Activated CD4-positive, alpha-beta T cell treated with anti-CD3 and anti-CD28 coated beads, Interleukin-2, Interleukin-6, amounts not matched to agents 100 ng/mL and 50 ng/mL, durations not matched to agents 16 hours and 8 hours (primary cell): ENCODE results near the gene IGFBPL1.
"Not testable (repeated sequence)": the region's sequence is repeated elsewhere in the genome, so short reads cannot be mapped to it uniquely, and the experiment has no call there.

Source experiments
- DNase-seq: peaks from one replicate; pipeline ENCODE4 v3.0.0-alpha.2; 2020

Gene IGFBPL1

DNA sequence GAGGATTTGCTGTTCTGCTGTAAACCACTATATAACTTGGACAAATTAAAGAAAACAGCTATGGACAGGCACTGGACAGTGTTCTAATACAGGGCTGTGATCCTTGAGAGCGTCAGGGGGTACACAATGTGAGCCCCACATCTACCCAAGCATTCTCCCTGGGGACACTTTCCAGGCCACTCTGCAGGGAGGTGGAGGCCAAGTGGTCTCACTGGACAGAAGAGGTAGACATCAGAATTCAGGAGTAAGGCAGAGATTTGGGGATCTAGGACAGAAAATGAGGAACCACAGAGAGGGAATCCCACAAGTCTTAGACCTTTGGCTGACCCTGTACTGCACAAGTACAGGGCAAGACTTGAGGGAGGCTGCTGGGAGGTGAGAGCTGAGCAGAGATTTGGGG is 3.8 kb upstream of the IGFBPL1 start:
- no peak for DNase-seq

DNA sequence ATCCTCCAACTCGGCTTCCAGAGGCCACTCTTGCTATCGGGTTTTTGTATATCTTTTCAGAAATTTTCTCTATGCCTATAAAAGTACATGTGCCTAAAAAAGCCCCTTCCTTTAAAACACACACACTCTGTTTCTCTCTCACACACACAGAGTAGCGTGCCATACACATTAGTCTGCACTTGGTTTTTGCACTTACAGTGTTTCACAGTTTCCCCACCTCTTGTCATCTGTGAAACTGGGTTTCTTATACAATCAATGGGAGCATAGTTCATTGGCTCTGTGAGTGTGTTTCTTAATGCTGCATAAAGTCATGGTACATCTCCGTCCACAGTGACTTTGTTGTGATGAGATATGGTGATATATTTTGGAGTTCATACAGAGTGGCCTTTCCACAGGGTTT is 664 bp upstream of the IGFBPL1 start:
- DNase-seq = no peak

DNA sequence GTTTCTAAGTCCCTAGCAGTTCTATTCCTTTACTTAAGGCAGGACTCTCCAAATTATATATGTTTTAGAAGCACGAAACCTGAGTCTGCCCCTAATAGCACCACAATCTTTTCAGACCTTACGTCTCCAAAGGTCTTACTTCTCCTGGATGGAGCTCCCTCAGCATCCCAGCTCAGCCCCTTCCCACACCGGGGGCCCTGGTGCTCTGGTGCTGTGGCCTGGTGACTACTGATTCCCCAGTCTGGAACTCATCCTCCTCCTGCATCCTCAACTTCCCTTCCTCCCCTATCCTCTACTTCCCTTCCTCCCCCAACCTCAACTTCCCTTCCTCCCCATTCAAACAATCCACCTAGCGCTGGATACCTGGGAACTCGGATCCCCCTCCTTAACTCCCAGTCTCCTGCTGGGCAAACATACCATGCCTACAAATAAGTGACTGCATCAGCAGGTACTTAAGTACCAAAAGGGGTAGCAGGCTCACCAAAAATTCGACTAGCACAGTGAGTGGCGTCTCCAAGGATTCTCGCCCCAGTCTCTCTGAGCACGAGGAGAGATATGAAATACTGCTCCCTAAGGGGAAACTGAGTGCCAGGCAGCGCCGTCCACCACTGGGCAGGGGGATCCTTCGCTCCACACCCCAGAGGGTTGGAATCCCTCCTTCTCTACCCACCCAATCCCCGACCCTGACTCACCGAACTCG is 831 bp downstream of the IGFBPL1 start:
- no peak for DNase-seq

DNA sequence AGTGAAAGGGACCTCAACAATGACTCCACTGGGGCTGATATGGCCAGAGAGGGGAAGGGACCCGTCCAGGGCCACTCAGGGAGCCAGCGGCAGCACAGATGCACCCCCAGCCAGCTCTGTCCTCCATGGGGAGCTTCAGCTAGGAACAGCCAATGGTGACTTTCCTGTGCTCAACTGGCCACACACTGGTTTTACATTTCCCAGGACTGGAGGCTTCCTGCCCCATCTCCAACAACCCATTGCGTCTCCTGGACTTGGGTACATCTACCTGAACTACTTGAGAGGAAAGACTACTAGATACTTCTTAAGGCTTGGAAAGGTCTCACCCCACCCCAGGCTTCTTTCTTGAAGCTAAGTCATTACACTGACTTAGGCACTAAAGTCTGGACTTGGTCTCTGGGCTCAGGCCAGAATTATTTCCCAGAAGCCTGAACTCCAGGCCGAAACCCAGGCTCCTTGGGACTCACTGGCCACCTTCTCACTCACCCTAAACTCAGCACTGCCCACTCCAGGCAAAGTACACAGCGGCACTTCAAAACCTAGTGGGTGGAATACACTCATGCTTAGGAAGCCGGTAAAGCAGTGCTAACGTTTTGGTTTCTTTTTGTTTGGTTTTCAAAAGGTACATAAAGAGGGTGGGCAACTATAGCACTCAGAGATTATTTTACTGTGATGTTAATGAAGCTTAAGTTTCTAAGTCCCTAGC is 1.5 kb downstream of the IGFBPL1 start:
- no peak for DNase-seq

DNA sequence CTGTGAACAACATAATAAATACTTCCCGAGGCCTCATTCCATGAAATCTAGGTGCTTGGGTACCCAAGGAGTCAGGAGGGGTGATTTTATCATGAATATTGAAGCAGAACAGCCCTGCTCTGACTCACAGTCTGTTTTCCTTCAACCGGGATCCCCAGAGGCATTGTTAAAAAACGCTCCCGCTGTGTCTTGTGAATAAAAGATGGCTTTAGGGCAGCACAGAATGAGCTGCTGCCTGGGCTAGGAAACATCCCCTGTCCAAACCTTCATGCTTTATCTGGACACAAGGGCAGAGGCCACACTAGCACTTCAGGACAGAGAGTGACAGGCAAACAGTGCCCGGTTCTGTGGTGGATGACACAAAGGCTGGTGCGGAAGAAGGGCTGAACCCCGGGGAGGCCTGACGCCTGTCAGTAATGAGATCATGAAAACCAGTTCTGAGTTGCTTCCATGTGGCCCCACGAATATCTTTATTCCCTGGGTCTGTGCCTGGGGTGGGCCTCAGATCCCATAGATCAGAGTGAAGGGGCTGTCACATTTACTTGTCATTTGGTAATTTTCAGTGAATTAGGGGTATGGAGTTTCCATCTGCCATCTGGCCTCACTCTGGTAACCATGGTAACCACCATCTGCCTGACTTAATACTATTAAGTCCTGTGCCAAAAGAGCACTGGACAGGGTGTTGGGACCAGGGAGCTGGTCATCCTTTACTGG is 2.6 kb downstream of the IGFBPL1 start:
- DNase-seq = no peak

- DNase-seq = no peak
These were observed 5.1 kb downstream of the IGFBPL1 start for GRCh38 chr9:38419181-38419580.

- DNase-seq = no peak
These were observed 5.9 kb downstream of the IGFBPL1 start for GRCh38 chr9:38418366-38418765.

- peak; percentile 57 for DNase-seq
These were observed 7.0 kb downstream of the IGFBPL1 start for GRCh38 chr9:38417003-38417945.

DNA sequence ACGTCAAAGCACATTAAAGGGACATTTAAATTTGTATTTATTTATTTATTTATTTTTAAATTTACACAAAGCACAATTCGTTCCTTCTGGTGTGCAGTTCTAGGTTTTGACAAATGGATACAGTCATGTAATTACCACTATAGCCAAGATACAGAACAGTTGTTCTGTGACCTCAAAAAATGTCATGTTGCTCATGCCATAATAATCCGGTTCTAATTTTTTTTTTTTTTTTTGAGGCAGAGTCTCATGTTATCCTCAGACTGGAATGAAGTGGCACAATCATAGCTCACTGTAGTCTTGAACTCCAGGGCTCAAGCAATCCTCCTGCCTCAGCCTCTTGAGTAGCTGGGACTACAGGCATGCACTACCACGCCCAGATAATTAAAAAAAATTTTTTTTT is 7.8 kb downstream of the IGFBPL1 start:
- DNase-seq = no peak

DNA sequence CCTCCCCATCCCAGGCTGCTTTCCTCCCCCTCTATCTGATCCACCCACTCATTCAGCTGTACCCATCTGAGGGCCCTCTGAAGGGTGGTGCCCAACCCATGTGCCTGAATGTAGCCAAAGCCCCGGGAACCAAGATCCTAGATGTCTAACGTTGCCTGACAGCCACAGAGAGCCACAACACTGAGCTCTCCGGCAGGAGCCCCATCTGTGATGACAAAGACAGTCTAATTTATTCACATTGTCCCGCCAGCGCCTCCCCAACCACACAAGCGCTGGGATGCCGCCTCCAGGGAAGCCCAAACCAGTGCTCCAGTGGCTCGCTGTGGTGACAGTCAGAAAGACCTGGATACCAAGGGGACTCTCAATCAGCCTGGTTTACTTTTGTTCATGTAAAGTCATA is 8.4 kb downstream of the IGFBPL1 start:
- DNase-seq = no peak

GRCh38 chr9:38414040-38414723 is 10.1 kb downstream of the IGFBPL1 start:
- no peak for DNase-seq

DNA sequence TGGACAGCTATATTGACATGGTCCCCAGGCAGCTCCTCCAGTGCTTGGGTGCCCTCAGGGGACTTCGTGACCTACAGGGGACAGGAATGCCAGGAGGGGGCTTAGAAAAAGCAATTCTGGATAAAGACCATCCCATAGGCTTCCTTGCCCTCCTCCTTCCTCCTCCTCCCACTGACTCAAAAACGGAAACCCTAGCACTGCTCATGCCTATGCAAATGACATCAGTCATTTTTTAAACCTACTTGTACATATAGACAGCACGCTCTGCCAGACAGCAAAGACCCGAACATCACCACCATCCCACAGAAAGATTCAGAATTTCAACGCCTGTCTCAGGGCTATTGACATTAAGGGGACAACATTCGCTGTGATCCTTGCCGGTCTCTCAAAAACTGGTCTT is 11.0 kb downstream of the IGFBPL1 start:
- DNase-seq = no peak

GRCh38 chr9:38412751-38413150 is 11.5 kb downstream of the IGFBPL1 start:
- no peak for DNase-seq

GRCh38 chr9:38408719-38409118 is 15.5 kb downstream of the IGFBPL1 start:
- DNase-seq = peak; percentile 7

DNA sequence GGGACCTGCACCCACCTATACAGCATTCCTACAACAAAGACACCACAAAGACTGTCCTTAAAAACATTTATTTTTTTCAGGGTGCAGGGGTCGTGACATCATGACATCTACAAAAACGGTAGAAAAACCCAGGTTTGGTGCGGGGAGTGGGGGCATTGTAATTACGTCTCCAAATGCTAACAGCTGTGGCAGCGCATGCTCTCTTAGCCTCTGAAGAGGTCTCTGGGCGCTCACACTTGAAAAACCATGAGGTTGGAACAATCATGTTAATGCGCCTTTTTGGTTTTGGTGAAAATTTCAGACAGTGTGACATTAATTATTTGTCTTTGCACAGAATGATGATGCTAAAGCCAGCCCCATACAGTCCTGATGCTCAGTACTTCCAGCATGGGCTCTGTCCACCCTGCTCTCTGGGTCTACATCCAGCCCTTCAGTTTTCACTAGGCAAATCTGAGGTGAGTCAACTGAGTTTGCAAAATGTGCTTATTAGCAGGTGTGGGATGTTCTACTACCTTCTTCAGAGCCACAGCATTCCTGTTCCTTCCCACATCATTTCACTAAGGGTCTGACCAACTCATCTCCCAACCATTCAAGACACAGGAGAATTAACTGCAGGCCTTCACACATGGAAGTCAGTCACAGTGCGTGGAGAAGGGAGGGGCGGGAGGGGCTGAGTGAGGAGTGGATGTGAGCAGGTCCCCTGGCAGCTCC is 17.6 kb downstream of the IGFBPL1 start:
- DNase-seq = no peak

DNA sequence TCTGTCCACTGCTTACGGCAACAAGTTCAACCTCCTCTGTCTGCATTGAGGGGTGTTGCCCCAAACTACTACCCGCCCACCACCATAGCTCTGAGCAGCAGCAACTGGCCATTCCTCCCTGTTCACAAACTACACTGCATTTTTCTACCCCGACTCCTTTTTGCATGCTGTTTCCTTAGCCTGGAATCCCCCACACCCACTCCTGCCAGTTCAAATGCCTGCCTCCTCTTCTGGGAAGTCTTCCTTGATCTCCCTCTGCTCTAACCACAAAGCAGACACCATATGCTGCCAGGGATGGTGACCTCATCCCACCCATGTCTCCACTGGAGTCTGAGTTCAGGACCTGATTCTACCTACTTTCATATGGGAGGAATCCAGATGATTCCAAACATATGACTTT is 18.5 kb downstream of the IGFBPL1 start:
- DNase-seq = no peak

DNA sequence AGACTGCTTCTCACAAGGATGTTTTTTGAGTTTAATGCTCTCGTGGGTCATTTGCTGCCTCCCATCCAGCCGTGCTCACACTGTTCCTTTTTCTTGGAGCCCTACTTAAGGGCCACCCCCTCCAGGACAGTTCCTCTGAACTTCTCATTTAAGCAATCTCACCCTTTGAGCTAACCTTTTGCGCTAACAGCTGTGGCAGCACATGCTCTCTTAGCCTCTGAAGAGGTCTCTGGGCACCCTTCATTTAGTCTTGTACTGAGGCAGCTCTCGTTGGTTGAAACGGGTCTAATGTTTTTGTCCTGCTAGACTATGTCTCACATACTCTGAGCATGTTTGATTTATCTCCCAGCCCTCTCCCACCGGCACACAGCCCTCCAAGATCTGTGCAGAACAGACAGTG is 19.9 kb downstream of the IGFBPL1 start:
- no peak for DNase-seq

DNA sequence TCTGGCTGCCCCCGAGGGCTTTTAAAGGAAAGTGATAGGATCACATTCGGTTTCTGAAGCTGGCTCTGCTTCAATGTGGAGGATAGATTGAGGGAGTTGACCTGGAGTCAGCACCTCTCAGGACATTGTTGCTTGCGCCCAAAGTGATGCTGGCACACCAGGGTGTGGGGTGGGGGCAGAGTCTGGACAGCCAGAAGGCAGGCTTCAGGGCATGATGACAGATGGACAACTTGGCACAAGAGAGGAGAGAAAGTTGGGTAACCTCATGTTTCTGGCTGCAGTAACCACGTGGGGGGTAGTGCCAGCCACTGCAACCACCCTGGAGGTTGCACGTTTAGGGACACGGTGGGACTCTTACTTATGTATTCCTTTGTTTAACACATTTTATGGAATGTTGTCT is 22.3 kb downstream of the IGFBPL1 start:
- DNase-seq = no peak

GRCh38 chr9:38399191-38399590 is 25.1 kb downstream of the IGFBPL1 start:
- not testable (repeated sequence) for DNase-seq

DNA sequence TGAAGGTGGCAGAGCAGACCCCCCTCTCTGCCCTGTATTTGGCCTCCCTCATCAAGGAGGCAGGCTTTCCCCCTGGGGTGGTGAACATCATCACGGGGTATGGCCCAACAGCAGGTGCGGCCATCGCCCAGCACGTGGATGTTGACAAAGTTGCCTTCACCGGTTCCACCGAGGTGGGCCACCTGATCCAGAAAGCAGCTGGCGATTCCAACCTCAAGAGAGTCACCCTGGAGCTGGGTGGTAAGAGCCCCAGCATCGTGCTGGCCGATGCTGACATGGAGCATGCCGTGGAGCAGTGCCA is 27.9 kb downstream of the IGFBPL1 start:
- DNase-seq = no peak

GRCh38 chr9:38395653-38396370 is 28.4 kb downstream of the IGFBPL1 start:
- DNase-seq = no peak
